ENCODE measurements around the gene RGS14. TPM values are rescaled to one million over a fixed set of nuclear protein-coding genes. Genes with fewer than 3 reads are reported as not detected.

The RGS14 gene
- total RNA-seq, 4 donors from 2014 or later: 38.5 to 85.9 (median 68.8) TPM

- Histone ChIP-seq H3K4me3 (no peak overlapping the region), H3K27me3 (no peaks in the 10 kb centered on the region), H3K4me1 (no peaks in the 10 kb centered on the region), H3K36me3 (peaks cover 98% of the 10 kb centered on the region), H3K9me3 (no peaks in the 10 kb centered on the region), H3K27ac (no peak overlapping the region)
- DNase-seq (ENCODE audit: low spot score in 2 of 2): no peak
- TF ChIP-seq POLR2AphosphoS5 (IDR thresholded peaks at IDR 0.05): no peak
- TF ChIP-seq EP300 (IDR thresholded peaks at IDR 0.05): no peak
- no peak for TF ChIP-seq CTCF (IDR thresholded peaks at IDR 0.05)
- TF ChIP-seq POLR2A (IDR thresholded peaks at IDR 0.05): no peak
- 74% methylated on average over 3 of the region's 15 CpGs for WGBS
Measured at GRCh38 chr5:177334155-177334551, 23.6 kb upstream of the RGS14 start.

- H3K36me3 ChIP-seq: peaks cover 99% of the 10 kb centered on the region
- H3K27me3 ChIP-seq: no peaks in the 10 kb centered on the region
- no peaks in the 10 kb centered on the region for H3K9me3 ChIP-seq
- DNase-seq (ENCODE audit: low spot score in 2 of 2): no peak
- H3K4me1 ChIP-seq: no peaks in the 10 kb centered on the region
- no peak for TF ChIP-seq EP300 (IDR thresholded peaks at IDR 0.05)
- TF ChIP-seq POLR2AphosphoS5 (IDR thresholded peaks at IDR 0.05): no peak
- no peak for TF ChIP-seq CTCF (IDR thresholded peaks at IDR 0.05)
- no peak for TF ChIP-seq POLR2A (IDR thresholded peaks at IDR 0.05)
- 89% methylated on average over 21 of the region's 21 CpGs for WGBS
- H3K4me3 ChIP-seq: no peak overlapping the region
- no peak overlapping the region for H3K27ac ChIP-seq
Measured at GRCh38 chr5:177334781-177335700, 22.7 kb upstream of the RGS14 start.

- no peaks in the 10 kb centered on the region for H3K4me1 ChIP-seq
- WGBS: 79% methylated on average over 5 of the region's 7 CpGs
- H3K27ac ChIP-seq: no peak overlapping the region
- TF ChIP-seq POLR2A (IDR thresholded peaks at IDR 0.05) (no peak), POLR2AphosphoS5 (IDR thresholded peaks at IDR 0.05) (no peak), CTCF (IDR thresholded peaks at IDR 0.05) (no peak), EP300 (IDR thresholded peaks at IDR 0.05) (no peak)
- H3K4me3 ChIP-seq: no peak overlapping the region
- DNase-seq (ENCODE audit: low spot score in 2 of 2): no peak
- H3K27me3 ChIP-seq: no peaks in the 10 kb centered on the region
- H3K9me3 ChIP-seq: no peaks in the 10 kb centered on the region
- H3K36me3 ChIP-seq: peaks cover 93% of the 10 kb centered on the region
Measured at GRCh38 chr5:177335701-177336065, 22.0 kb upstream of the RGS14 start.

GRCh38 chr5:177336112-177336511 lies 21.6 kb upstream of the RGS14 start:
- Histone ChIP-seq H3K9me3 (no peaks in the 10 kb centered on the region), H3K4me3 (no peak overlapping the region), H3K4me1 (no peaks in the 10 kb centered on the region), H3K36me3 (peaks cover 90% of the 10 kb centered on the region), H3K27me3 (no peaks in the 10 kb centered on the region), H3K27ac (no peak overlapping the region)
- no peak for DNase-seq (ENCODE audit: low spot score in 2 of 2)
- TF ChIP-seq POLR2AphosphoS5 (IDR thresholded peaks at IDR 0.05) (no peak), POLR2A (IDR thresholded peaks at IDR 0.05) (no peak), EP300 (IDR thresholded peaks at IDR 0.05) (no peak), CTCF (IDR thresholded peaks at IDR 0.05) (no peak)
- WGBS: 74% methylated on average over 12 of the region's 12 CpGs

- no peaks in the 10 kb centered on the region for H3K4me1 ChIP-seq
- no peaks in the 10 kb centered on the region for H3K27me3 ChIP-seq
- H3K9me3 ChIP-seq: no peaks in the 10 kb centered on the region
- TF ChIP-seq POLR2A (IDR thresholded peaks at IDR 0.05) (no peak), POLR2AphosphoS5 (IDR thresholded peaks at IDR 0.05) (no peak), EP300 (IDR thresholded peaks at IDR 0.05) (no peak), CTCF (IDR thresholded peaks at IDR 0.05) (no peak)
- H3K27ac ChIP-seq: no peak overlapping the region
- no peak overlapping the region for H3K4me3 ChIP-seq
- peaks cover 89% of the 10 kb centered on the region for H3K36me3 ChIP-seq
- no peak for DNase-seq (ENCODE audit: low spot score in 2 of 2)
- WGBS: 90% methylated on average over 36 of the region's 36 CpGs
Measured at GRCh38 chr5:177336603-177337494, 20.9 kb upstream of the RGS14 start.
